Glomerular endothelial cell (primary cell): ENCODE data around the gene GPR87. TPM values are rescaled to one million over a fixed set of nuclear protein-coding genes. Genes with fewer than 3 reads are reported as not detected.

Experiments
- DNase-seq: peaks from one replicate; pipeline ENCODE4 v3.0.0-alpha.2; 2011; ENCODE audit warnings: low read depth, low spot score; ENCODE audit errors: extremely low read depth
- total RNA-seq: library from RNA; depleted of rRNA; stranded (reverse); fragments of >200 nt; gene quantifications from 2 replicates; pipeline ENCODE4 v1.2.3, GENCODE V29; 2015

Gene GPR87
- total RNA-seq, 1 donor from 2014 or later = 0.53 TPM

DNA sequence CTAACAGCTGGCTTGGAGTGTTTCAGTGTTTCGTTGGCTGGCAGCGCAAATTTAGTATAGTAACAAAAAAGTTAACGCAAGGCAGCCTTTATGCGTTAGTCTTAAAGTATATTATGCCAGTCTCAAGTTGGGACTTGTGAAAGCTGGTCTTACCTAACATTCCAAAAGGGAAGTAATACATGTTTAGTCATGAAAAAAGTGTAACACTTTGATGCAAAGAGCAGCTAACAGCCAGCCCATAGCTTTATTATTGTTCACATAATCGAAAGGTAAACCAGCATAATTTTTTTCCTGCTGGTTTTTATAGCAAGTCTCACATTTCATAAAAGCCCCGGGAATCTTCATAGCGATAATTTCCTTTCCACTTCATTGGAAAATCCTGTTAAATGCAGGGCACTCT lies 2.4 kb upstream of the GPR87 start:
- DNase-seq = no peak

DNA sequence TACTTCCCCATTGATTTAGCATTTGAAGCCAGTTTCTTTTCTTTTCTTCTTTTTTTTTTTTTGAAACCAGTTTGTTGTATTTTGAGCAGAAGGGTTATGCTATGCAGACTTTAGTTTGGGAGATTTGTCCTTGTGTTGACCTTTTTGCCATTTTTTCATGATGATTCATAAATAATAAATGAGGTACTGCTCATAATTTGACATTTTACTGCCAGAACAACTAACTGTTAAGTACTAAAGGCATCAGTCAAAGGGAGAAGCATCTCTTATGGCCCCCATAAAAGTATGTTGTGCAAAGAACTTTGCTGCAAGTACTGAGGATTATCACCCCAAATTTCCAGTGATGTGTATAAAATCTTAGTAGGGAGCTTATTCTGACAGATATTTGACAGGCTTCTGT lies 1.7 kb upstream of the GPR87 start:
- DNase-seq = no peak

- no peak for DNase-seq
Observed at GRCh38 chr3:151315846-151316245, 774 bp downstream of the GPR87 start.

DNA sequence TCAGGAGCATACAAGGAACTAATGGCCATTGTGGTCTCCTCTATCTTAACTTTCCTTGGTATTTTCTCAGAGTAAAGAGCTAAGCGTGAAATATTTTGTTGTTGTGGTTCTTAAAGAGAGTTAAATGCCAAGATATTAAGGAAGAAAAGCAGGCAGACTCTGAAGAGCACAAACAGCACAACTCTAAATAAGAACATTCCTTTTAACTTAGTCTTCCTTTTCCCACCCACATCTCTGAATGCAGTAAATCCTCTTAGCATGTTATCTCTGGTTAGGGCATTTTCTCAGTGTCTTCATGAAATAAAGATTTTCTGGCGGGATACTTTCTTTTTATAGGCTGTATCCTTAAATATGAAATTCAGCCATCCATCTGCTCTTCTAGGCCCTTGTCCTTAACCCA lies 1.5 kb downstream of the GPR87 start:
- no peak for DNase-seq

GRCh38 chr3:151314593-151314992 lies 2.0 kb downstream of the GPR87 start:
- no peak for DNase-seq

DNA sequence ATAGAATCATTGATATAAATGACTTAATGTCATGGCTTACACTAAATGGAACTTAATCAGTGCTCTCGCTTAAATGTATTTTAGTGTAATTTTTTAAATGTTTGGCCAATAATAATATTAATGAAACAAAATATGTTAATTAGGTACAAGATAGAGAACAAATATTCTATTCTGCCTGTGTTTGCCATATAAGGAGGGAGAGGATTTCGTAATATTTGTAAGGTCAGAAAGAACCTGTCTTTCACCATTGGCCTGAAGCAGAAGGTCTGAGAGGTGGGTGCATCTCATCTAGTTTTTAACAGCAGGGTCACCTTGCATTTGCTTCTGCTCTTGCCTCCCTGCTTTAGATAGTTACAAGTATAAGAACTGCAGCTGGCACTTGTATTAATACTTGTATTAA lies 2.5 kb downstream of the GPR87 start:
- DNase-seq = no peak

- DNase-seq = no peak
Observed at GRCh38 chr3:151312972-151313371, 3.6 kb downstream of the GPR87 start.

- DNase-seq = no peak
Observed at GRCh38 chr3:151309566-151309965, 7.1 kb downstream of the GPR87 start.

- no peak for DNase-seq
Observed at GRCh38 chr3:151307583-151308488, 8.8 kb downstream of the GPR87 start.

DNA sequence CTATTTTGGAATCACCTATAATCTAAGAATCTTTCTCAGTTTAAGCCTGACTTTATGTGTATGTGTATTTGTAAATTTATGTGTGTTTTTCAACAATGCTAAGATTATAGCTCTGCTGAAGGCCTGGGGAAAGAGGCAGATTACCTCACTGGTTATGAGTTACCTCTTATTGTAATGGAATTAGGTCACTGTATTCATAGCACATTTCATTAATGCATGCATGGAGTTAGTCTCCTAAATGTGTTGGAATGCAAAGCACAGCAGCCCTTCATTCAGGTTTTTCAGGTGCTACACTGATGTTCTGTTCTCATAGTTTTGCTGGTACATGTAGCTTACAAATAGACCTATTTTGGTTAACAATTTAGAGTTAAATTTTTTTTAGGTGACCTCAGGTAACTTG lies 9.5 kb downstream of the GPR87 start:
- DNase-seq = no peak

GRCh38 chr3:151306168-151306810 lies 10.3 kb downstream of the GPR87 start:
- DNase-seq = no peak

- no peak for DNase-seq
Observed at GRCh38 chr3:151305775-151306151, 10.9 kb downstream of the GPR87 start.

DNA sequence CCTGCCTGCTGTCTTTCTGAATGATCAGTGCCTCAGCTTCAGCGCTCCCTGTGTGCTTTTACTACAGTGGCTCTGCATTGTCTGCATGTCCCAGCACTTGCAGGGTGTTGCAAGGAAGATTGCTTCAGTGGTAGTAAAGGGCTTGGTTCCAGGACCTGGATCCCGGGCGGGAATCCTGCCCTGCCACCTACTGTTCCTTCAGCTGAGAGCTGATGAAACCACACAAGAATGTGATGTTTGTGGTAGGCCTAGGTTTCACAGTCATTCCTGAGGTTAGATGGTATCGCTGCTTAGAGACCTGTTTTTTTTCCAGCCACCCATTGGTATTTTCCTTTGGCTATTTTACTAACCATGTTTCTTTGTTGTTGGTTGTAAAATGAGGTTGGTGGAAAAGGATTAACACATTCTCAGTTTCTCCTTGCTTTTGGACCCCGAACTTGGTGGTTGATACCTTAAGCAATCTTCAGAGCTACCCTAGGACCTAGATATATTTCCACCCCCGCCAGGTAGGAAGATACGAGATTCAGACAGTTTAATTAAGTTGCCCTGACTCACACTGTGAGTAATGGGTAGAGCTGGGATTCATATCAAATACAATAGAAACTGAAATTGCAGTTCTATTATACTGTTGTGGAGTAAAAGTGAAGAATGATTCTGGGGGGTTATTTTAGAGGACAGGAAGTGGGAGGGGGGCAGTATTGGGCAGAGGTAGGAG lies 11.4 kb downstream of the GPR87 start:
- no peak for DNase-seq

GRCh38 chr3:151303751-151304150 lies 12.9 kb downstream of the GPR87 start:
- DNase-seq = no peak

- no peak for DNase-seq
Observed at GRCh38 chr3:151301787-151302186, 14.8 kb downstream of the GPR87 start.

DNA sequence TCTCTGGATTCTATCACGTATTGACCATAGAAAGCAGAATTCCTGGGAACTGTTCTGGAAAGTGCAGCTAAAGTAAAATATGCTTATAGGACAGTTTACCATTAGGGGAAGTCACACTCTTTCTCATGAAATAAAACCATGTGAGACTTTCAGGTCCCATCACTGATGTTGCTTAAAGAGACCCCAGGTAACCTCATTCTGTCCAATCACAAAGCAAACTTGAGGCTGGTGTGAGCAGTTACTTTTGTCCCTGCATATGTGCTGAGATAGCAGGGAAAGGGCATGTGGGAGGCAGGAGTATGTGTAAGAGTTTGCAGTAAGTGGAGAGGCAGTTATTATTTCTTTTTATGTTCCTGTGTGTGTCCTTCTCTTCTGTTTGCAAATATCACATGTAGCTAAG lies 16.1 kb downstream of the GPR87 start:
- no peak for DNase-seq

GRCh38 chr3:151299006-151299405 lies 17.6 kb downstream of the GPR87 start:
- no peak for DNase-seq

- no peak for DNase-seq
Observed at GRCh38 chr3:151297429-151297828, 19.2 kb downstream of the GPR87 start.

GRCh38 chr3:151296226-151296625 lies 20.4 kb downstream of the GPR87 start:
- DNase-seq = no peak

GRCh38 chr3:151293127-151293526 lies 23.5 kb downstream of the GPR87 start:
- no peak for DNase-seq

GRCh38 chr3:151290673-151291072 lies 25.9 kb downstream of the GPR87 start:
- DNase-seq = no peak

- no peak for DNase-seq
Observed at GRCh38 chr3:151289445-151289844, 27.2 kb downstream of the GPR87 start.
